ENCODE data around the gene SLC38A9. TPM values are rescaled to one million over a fixed set of nuclear protein-coding genes. Genes with fewer than 3 reads are reported as not detected.
"Not testable (repeated sequence)": the region's sequence is repeated elsewhere in the genome, so short reads cannot be mapped to it uniquely, and the experiment has no call there.

The SLC38A9 gene
- polyA plus RNA-seq (ENCODE audit: insufficient read length in 3 of 3): 10 to 100 TPM; 27.3 to 38.3 (median 32.8) TPM
- long read RNA-seq, donor 1, partial matches to known transcripts: 0 of 2 reads
- long read RNA-seq, donor 1, other reads (novel, unspliced or antisense): 0 of 2 reads
- long read RNA-seq, donor 2, partial matches to known transcripts: 0 of 5 reads
- long read RNA-seq, donor 2, other reads (novel, unspliced or antisense): 0 of 5 reads
- long read RNA-seq, donor 3: 0 reads
- long read RNA-seq, donor 4, partial matches to known transcripts: 0 of 1 reads
- long read RNA-seq, donor 4, other reads (novel, unspliced or antisense): 0 of 1 reads
- long read RNA-seq, donor 5: 0 reads
- long read RNA-seq, donor 6: 0 reads
- long read RNA-seq, donor 7, partial matches to known transcripts: 0 of 2 reads
- long read RNA-seq, donor 7, other reads (novel, unspliced or antisense): 0 of 2 reads
- long read RNA-seq, donor 8, partial matches to known transcripts: 0 of 1 reads
- long read RNA-seq, donor 8, other reads (novel, unspliced or antisense): 0 of 1 reads
- long read RNA-seq, donor 9, partial matches to known transcripts: 0 of 2 reads
- long read RNA-seq, donor 9, other reads (novel, unspliced or antisense): 0 of 2 reads
- long read RNA-seq, donor 10: 0 reads
- long read RNA-seq, donor 11, partial matches to known transcripts: 0 of 1 reads
- long read RNA-seq, donor 11, other reads (novel, unspliced or antisense): 0 of 1 reads
- long read RNA-seq, donor 12: 0 reads
- long read RNA-seq, donor 13: 0 reads
- long read RNA-seq, donor 14, partial matches to known transcripts: 0 of 1 reads
- long read RNA-seq, donor 14, other reads (novel, unspliced or antisense): 0 of 1 reads
- long read RNA-seq, donor 15, partial matches to known transcripts: 0 of 1 reads
- long read RNA-seq, donor 15, other reads (novel, unspliced or antisense): 0 of 1 reads
- long read RNA-seq, donor 16, partial matches to known transcripts: 5 of 5 reads
- long read RNA-seq, donor 16, other reads (novel, unspliced or antisense): 0 of 5 reads

GRCh38 chr5:55712023-55712859 lies at the start of gene SLC38A9:
Gene SLC38A9, minus strand, starts transcription at chr5:55712324. Its CDS starts 14,366 bp downstream, at chr5:55697958.
- peak; percentile 94 for DNase-seq

GRCh38 chr5:55761721-55762120 lies 49.6 kb upstream of the SLC38A9 start:
- DNase-seq: not testable (repeated sequence)

- DNase-seq: no peak
Observed at GRCh38 chr5:55758714-55759113, 46.6 kb upstream of the SLC38A9 start.

GRCh38 chr5:55758231-55758630 lies 46.1 kb upstream of the SLC38A9 start:
- DNase-seq: no peak

GRCh38 chr5:55750499-55750898 lies 38.4 kb upstream of the SLC38A9 start:
- no peak for DNase-seq

GRCh38 chr5:55750063-55750462 lies 37.9 kb upstream of the SLC38A9 start:
- no peak for DNase-seq

GRCh38 chr5:55749387-55749786 lies 37.3 kb upstream of the SLC38A9 start:
- peak; percentile 12 for DNase-seq

- no peak for DNase-seq
Observed at GRCh38 chr5:55747778-55748318, 35.7 kb upstream of the SLC38A9 start.

- no peak for DNase-seq
Observed at GRCh38 chr5:55742778-55743177, 30.7 kb upstream of the SLC38A9 start.

GRCh38 chr5:55737793-55738192 lies 25.7 kb upstream of the SLC38A9 start, which contains the start of gene DDX4:
Gene DDX4, plus strand, starts transcription at chr5:55738061. Its CDS starts 903 bp downstream, at chr5:55738964.
- DNase-seq: no peak

GRCh38 chr5:55734658-55735057 lies 22.5 kb upstream of the SLC38A9 start:
- DNase-seq: no peak

GRCh38 chr5:55732585-55732984 lies 20.5 kb upstream of the SLC38A9 start:
- no peak for DNase-seq

GRCh38 chr5:55731848-55732247 lies 19.7 kb upstream of the SLC38A9 start:
- DNase-seq: no peak

GRCh38 chr5:55724281-55724680 lies 12.2 kb upstream of the SLC38A9 start:
- no peak for DNase-seq

GRCh38 chr5:55720188-55720703 lies 8.1 kb upstream of the SLC38A9 start:
- no peak for DNase-seq

- DNase-seq: not testable (repeated sequence)
Observed at GRCh38 chr5:55719026-55719425, 6.9 kb upstream of the SLC38A9 start.

GRCh38 chr5:55715519-55716078 lies 3.5 kb upstream of the SLC38A9 start:
- no peak for DNase-seq

- no peak for DNase-seq
Observed at GRCh38 chr5:55714749-55715148, 2.6 kb upstream of the SLC38A9 start.

- no peak for DNase-seq
Observed at GRCh38 chr5:55714339-55714738, 2.2 kb upstream of the SLC38A9 start.

- DNase-seq: no peak
Observed at GRCh38 chr5:55713871-55714270, 1.7 kb upstream of the SLC38A9 start.
